ENCODE results near the gene JAK3.

DNA sequence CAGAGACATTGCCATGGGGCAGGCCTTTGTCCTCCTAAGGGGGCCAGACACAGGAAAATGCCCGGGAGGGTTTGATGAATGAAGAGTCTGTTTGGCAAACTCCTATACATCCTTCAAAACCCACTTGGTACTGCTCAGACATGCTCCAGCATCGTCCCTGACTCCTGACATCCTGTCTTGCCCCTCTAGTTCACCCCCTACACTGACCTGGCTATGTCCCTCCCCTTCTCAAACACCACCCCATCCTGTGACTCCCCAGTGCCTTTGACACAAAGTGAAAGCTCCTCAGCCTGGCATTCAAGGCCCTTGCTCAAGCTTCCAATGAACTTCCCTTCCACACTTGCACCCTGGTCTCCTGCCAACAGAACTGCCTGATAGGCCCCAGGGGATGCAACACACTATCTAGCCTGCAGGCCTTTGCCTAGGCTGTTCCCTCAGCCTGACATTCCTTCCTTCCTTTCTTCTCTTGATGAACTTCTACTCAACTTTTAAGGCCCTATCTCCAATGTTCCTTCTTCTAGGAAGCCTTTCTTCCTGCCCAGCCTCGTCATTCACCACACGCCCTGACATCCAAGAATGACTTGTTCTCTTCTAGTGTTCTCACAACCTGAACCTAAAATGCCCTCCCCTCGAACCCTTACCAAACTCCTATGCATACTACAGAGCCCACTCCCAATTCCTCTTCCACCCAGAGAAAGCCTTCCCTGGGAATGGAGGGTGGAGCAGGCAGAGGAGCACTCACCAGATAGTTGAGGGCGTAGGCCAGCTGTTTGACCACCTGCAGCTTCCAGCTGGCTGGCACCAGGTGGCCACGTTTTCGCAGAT is 12.4 kb downstream of the JAK3 start:
- no peak for TF ChIP-seq POLR2AphosphoS5 (IDR thresholded peaks at IDR 0.05)
- no peak for TF ChIP-seq POLR2A (IDR thresholded peaks at IDR 0.05)
- no peak for TF ChIP-seq CTCF (IDR thresholded peaks at IDR 0.05)
